SKM-1 treated with dmso at 0.1 percent for 144 hours (cell line): Measurements from ENCODE around the gene ZNF768.

Source experiments
- DNase-seq: peaks from one replicate; lab custom pipeline; 2025; ENCODE audit not compliant: unreplicated experiment; lab: John Stamatoyannopoulos, UW

ZNF768 gene

DNA sequence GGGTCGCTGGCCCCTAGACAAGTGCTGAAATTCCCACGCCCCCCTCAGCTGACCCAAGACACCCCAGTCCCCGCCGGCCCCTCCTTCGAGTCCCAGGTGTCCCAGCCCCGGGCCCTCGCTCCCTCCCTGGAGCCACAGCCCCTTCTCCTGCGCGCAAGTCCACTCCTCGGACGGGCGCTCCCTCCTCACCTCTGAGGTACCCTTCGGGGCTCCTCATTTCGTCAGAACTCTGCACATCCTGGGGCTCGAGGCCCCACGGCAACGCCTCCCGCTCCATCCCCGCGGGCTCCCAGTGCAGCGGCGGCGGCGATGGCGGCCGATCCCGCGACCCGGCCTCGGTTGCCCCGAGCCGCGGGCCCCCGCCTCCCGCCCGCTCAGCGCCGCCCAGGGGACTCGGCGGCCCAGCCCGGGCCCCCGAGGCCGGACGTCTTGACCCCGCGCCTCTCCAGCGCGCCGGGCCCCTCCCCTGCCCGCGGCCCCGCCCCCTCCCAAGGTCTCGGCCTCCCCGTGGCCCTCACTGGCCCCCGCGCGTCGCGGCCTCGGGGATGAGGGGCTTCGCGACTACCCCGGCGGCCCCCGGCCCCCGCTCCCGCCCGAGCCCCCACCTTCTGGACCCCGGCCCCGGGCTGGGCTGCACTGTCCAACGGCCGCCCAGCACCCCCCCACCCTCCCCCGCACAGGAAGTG lies at the start of gene ZNF768:
ZNF768 (minus strand) TSS at position 430 of the 686 bp plus-strand sequence; CDS start at position 277, 153 bp downstream.
- DNase-seq, result peak; percentile 39

DNA sequence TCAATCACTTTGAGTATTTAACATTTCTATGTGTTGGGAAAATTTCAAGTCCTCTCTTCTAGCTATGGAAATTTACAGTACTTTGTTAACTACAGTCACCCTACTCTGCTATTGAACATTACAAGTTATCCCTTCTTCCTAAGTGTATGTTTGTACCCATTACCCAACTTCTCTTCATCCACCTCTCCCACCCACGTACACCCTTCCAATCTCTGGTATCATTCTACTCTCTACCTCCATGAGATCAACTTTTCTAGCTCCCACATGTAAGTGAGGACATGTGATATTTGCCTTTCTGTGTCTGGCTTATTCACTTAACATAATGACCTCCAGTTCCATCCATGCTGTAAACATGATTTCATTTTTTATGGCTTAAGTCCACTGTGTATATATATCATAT lies 48.3 kb upstream of the ZNF768 start:
- no peak for DNase-seq

DNA sequence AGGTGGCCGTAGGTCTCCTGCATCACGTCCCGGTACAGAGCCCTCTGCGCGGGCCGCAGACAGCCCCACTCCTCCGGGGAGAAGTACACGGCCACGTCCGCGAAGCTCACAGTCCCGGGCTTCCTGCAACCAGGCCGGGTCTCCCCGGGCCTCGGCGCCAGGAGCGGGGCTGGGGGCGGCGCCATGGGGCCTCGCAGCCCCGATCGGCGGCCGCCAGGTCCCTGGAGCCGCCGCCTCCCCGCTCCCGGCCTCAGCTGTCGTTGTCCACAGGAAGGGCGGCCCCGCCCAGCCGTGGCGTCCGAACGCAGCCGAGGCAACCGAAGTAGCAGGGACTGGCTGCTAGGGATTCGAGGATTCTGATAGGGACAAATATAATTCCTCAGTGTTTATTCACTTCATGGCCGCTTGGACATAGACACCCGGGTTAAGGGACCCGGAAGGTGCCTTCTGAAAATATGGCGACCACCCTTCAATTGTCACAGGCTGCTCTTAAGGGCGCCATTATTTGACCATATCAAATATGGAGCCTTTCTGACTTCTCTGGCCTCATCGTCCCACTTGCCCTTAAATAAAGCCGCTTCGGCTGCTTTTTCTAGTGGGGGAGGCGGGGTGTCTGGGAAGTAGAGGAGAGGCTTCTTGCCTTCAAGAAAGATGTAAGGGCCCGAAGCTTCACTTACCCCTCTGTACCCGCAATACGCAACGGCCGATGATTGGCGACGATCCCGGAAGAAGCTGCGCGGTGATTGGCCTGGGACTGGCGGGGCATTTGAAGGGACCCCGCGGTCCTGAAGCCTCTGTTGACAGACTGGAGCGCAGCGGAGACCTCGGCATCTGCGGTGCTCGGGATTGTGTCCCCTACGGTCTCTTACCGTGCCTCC lies 45.3 kb upstream of the ZNF768 start, which contains the start of gene ZNF688:
ZNF688 (minus strand) TSS at position 270 of the 878 bp plus-strand sequence; CDS start at position 185, 85 bp downstream.
- peak; percentile 92 for DNase-seq

DNA sequence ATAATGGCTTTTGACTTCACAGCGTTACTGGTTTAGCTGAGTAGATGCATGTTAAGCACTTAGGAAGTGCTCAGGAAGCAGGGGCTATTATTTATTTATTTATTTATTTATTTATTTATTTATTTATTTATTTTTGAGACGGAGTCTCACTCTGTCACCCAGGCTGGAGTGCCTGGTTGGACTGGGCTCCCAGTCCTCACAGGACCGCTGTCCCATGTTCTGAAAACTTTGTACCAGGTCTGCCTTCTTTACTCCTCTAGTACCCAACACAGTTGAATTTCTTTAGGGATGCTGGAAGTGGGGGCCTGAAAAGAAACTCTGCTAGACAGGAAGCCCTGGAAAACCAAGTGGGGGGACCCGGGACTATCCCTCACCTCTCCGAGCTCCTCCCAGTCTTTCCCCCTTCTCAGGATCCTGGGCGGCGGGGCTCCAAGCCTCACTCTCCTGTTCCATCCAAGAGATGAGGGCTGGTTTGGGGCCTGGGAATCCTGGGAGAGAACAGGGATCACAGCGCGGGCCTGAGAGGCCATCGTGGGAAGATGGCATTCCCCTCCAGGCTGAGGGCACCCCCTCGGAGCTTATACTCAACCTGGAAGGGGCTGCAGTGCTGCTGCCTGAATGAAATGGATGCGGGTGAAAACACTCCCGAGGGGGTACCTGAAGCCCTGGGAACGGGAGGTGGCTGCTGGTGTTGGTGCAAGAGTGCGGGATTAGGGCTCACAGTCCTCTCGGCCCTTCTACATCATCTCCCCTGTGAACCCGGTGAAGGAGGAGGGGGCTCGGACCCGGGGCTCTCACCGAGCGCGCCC lies 44.5 kb upstream of the ZNF768 start:
- DNase-seq, result no peak

DNA sequence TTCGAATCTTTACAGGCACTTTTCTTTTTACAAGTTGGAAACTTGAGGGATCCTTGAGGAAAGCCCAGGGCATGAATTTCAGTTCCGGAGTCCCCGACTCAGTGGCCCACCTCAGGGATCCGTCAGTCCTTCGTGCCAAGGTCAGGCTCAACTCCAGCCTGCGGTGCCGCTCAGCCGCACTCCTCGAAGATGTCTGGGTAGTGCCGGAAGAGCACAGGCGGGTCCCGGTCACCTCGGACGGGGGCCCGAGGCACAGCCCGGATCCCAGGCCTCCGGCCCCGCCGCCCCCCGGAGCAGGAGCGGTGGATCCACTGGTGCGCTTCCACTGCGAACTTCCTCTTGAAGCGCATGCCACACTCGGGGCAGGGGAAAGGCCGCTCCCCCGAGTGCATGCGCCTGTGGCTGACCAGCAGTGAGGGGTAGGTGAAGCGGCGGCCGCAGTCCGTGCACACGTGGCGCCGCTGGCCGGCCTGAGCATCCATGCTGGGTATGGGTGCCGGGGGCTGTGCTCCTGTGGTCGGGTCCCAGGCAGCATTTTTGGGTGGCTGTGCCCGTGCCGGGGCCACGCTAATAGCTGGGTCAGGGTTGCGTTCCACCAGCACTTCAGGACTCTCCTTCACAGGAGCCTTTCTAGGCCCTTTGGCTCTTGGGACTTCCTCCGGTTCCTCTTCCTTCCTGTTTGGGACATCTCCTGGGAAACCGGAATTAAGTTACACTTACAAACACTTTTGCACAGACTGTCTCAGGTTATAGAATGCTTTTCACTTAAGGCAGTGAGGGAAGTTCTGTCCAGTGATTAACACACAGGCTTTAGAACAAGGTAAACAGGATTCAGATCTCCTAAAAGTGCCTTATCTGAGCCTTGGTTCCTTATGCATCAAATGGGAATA lies 43.6 kb upstream of the ZNF768 start:
- DNase-seq, result no peak

DNA sequence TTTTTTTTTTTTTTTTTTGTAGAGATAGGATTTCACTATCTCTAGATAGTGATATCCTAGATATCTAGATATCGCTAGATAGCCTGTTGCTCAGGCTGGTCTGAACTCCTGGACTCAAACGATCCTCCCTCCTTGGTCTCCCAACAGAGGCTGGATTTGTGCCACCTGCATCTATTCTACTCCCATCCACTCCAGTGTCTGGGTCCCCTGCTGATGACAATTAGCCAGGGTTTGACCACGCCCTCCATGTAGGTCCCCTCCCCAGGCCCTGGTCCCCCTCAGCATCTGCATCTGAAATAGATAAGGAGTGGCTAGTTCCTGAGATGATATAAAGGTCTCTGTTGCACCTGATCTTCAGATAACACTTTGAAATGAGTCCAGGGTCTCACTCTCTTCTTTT lies 42.9 kb upstream of the ZNF768 start:
- no peak for DNase-seq

DNA sequence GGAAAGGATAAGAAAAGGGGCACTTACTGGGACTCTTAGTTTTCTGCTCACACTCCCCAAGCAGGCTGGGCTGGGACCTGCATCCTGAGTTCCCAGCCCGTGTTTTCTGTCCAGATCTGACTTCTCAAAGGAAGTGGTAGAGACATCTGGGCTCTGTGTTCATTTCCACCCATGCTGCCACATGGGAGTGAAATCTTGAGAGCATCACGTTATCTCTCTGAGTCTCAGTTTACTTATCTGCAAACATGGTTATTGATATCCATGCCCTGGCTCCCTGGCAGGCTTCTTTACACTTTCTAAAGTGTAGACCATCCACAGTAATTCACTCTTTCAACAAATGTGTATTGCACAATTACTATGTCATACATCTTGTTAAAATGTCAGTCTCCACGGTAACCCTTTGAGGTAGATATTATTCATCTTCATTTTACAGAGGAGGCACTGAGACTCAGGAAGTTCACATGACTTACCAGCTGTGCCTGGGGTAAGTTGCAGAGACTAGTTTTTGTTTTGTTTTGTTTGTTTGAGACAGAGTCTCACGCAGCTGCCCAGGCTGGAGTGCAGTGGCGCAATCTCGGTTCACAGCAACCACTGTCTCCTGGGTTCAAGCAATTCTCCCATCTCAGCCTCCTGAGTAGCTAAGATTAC lies 41.7 kb upstream of the ZNF768 start:
- peak; percentile 27 for DNase-seq

DNA sequence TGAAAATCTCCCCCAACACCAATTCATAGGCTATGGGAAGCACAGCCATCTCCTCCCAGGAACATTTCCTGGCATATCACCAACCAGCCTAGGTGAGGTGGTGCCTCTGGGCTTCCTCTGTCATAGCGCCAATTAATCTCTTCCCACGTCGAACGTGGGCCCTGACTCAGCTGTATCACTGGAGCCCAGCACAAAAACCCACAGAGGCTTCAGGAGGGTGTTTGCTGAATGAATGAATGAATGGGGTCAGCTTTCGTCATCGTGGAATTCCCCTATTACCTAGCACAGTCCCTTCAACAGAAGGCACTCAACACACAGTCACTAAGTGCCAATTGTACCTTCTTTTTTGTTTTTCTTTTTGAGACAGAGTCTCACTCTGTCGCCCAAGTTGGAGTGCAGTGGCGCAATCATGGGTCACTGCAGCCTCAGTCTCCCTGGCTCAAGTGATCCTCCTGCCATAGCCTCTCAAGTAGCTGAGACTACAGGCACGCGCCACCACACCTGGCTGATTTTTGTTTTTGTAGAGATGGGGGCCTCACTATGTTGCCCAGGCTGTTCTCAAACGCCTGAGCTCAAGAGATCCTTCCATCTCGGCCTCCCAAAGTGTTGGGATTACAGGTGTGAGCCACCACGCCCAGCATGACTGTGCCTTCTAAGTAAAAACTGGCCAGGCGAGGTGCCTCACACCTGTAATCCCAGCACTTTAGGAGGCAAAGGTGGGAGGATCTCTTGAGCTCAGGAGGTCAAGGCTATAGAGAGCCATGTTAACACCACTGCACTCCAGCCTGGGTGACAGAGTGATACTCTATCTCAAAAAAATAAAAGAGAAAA lies 41.0 kb upstream of the ZNF768 start:
- no peak for DNase-seq

DNA sequence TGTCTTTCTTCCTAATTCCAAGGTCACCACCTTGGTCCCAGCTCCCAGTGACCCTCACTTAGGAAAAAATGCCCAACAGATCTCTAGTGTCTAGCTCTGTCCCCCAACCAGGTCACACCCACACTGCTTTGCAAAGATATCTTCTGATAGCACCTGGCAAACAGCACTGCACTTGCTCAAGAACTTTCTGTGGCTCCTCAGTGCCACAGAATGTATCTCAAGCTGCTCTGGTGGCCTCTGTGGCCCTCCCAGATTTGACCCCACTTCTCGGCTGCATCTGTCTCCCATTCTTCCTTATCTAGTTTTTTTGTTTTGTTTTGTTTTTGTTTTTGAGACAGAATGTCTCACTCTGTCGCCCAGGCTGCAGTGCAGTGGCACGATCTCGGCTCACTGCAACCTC lies 40.2 kb upstream of the ZNF768 start:
- DNase-seq, result no peak

DNA sequence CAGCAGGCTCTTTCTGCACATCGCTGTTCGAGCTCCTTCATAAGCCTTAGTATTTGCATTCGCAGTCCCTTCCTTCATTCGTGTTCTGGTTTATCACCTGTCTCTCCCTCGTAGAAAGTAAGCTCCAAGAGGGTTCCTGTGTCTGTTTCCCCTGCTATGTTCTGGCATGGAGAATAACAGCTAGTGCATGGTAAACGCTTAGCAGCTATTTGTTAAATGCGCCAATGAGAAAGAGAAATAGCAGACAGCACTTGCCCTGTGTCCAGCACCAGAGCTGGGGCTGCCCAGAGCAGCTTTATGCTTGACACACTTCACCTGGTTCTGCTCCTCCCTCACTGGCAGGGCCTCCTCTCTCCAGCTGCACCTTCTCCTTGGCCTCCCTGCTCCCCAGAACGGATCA lies 39.6 kb upstream of the ZNF768 start:
- no peak for DNase-seq

DNA sequence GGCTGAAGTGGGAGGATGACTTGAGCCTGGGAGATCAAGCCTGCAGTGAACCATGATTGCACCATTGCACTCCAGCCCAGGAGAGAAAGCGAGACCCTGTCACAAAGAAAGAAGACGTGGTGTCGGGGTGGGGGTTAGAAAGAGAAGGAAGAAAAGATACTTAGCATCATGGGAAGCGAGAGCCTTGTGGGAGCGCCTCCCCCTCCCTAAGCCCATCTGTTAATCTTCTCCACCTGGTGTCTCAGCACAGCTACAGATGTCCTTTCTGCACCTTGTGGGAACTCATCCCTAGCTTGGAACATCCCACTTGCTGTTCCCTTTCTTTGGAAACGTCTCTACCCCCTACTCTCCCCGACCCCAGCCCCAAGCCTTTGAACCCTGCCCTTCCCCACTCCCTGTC lies 39.2 kb upstream of the ZNF768 start:
- DNase-seq, result no peak

DNA sequence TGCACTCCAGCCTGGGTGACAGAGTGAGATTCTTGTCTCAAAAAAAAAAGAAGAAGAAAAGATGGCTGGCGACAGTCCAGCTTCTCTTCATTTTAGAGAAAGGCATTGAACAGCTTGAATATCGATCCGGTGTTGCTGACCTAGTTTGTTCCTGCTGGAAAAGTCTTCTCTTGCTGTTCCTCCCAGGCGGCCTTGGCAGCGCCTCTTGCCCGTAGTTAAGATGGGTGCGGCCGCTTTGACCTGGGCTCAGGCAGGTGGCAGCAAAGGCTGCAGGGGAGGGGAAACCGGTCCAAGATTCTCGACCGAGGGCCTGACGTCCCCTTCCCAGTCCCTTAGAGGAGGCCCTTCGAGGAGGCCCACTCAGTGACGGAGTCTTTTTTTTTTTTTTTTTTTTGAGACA lies 35.7 kb upstream of the ZNF768 start:
- DNase-seq, result no peak

DNA sequence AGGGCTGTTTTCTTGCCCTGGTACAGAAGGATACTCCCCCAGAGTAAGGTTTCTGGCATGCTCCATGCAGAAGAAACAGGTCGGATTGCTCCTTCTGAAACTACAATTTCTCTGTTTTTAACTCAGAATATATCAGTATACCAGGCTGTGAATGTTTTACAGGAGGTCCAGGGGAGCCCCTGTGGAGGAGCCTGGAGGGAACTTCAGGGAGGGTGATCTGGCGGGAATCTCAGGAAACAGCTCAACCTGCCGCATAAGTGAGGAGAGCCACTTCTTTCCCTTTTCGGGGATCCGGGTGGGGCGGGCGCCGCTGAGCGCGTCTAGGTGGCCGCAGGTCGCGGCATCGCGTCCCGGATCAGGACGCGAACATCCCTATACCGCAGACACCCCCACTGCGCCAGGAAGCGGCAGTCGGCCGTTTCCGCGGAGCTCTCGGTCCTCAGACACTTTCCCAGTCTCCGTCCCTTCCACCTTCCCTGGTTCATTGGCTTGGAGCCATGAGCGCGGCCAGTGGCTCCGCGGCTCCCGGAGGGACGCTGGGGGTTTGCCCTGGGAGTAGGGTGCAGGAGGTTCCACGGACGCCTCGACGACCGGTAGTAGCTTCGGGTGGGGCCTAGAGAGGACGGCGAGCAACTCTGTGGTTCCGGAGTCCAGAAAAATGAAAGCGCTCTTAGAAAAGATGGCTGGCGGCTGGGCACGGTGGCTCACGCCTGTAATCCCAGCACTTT lies 34.9 kb upstream of the ZNF768 start:
- DNase-seq, result no peak

DNA sequence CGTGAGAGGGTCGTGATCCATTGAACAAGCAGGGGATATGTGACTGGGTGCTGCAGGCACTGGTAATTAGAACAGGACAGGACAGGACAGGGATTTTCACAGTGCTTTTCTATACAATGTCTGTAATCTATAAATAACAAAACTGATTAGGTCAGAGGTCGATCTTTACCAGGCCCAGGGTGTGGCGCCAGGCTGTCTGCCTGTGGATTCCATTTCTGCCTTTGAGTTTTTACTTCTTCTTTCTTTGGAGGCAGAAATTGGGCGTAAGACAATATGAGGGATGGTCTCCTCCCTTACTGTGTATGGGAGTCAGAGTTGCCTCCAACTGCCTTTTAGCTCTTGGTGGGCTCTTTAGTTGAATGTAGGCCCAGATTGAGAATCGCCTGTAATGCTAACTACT lies 33.3 kb upstream of the ZNF768 start:
- DNase-seq, result no peak

DNA sequence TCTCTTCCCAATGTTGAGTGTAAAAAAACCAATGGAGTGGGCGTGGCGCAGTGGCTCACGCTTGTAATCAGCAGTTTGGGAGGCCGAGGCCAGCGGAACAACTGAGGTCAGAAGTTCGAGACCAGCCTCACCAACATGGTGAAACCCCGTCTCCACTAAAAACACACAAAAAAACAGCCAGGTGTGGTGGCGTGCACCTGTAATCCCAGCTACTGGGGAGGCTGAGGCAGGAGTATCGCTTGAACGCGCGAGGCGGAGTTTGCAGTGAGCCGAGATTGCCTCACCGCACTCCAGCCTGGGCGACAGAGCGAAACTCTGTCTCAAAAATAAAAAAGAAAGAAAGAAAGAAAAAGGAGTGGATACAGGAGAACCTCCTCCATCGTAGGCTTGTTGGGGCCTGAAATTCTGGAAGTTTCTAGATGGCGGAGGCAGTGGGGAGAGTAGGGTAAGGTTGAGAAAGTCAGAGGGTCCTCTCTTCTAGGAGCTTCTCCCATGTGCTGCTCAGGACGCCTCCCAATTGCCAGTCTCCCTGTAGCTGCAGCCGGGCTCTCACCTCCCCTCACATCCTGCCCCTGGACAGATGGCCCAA lies 32.5 kb upstream of the ZNF768 start:
- DNase-seq, result no peak

DNA sequence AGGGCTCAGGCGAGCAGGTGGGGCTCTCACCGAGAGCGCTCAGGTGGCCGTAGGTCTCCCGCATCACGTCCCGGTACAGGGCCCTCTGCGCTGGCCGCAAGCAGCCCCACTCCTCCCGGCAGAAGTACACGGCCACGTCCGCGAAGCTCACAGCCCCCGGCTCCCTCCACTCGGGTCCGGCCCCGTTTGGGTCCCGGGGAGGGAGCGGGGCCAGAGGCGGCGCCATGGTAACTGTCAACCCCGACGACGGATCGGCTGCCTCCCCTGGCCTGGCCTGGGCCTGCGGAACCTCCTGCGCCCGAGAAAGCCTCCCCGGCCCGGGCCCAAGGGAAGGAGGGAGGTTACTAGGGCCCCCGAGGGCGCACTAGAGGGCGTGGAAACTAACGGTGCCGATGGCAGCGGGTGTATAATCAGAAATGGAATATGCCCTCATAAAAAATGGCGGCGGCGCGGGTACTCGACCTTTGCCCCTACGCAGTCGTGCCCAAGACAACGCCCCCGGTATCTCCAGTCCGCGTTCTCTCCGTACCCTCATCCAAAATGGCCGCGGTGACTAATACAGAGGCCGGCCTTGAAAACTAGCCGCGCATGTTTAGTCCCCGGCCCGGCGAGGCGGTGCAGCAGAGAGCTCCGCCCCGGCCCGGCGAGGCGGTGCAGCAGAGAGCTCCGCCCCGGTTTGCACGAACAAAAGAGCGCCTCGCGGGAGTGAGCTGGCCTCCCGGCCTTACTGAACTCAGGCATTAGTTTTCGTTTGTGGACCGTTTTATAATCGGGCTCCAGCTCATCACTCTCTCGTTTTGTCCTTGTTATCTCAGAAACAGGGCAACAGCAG lies 31.8 kb upstream of the ZNF768 start, which contains the start of gene ZNF764:
ZNF764 (minus strand) TSS at position 418 of the 832 bp plus-strand sequence; CDS start at position 226, 192 bp downstream.
- DNase-seq, result peak; percentile 95

DNA sequence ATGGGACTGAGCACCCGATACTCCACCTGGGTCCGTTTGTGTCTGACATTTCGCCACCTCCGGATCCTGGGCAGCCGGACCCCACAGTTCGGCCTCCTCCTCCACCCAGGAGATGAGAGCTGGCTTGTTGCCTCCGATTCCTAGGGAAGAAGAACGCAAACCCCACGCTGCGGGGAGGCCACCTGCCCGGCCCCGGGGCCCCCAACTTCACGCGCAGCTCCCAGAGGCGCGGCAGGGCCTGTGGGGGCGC lies 31.3 kb upstream of the ZNF768 start:
- no peak for DNase-seq
